Endothelial cell of umbilical vein (primary cell): ENCODE data around the gene PLCD1.

Source experiments
- CTCF ChIP-seq, 2 donors: IDR thresholded peaks; 1 replicate in 1 of 2; 2 replicates in 1 of 2; pipeline ENCODE4 v1.5.1; 2011; ENCODE audit warnings: low read length in 2 of 2, mild to moderate bottlenecking in 2 of 2, moderate library complexity in 2 of 2, control low read depth in 1 of 2, inconsistent platforms in 1 of 2, low read depth in 1 of 2; ENCODE audit not compliant: insufficient read depth in 1 of 2; ENCODE audit errors: extremely low read depth in 1 of 2
- EZH2 ChIP-seq: IDR thresholded peaks from 2 replicates; pipeline ENCODE4 v1.6.1; 2012; ENCODE audit warnings: borderline replicate concordance, low read depth, mild to moderate bottlenecking, moderate library complexity, low read length, inconsistent platforms; ENCODE audit not compliant: severe bottlenecking
- FOS ChIP-seq: IDR thresholded peaks from 2 replicates; pipeline ENCODE4 v1.6.1; 2011; ENCODE audit warnings: mild to moderate bottlenecking, low read length, moderate library complexity, borderline replicate concordance; ENCODE audit not compliant: insufficient read depth
- MAX ChIP-seq: IDR thresholded peaks from 2 replicates; pipeline ENCODE4 v1.6.1; 2011; ENCODE audit not compliant: insufficient read depth, insufficient read length
- MYC ChIP-seq: IDR thresholded peaks from one replicate; pipeline ENCODE4 v1.6.1; 2011; ENCODE audit warnings: mild to moderate bottlenecking, low read depth, low read length
- POLR2A ChIP-seq: IDR thresholded peaks from 2 replicates; pipeline ENCODE4 v1.6.1; 2012; ENCODE audit warnings: low read depth, mild to moderate bottlenecking, control low read depth, low read length
- POLR2AphosphoS5 ChIP-seq: IDR thresholded peaks from 2 replicates; pipeline ENCODE4 v1.6.1; 2012; ENCODE audit warnings: low read depth, mild to moderate bottlenecking, control low read depth, low read length, moderate library complexity; ENCODE audit not compliant: insufficient read depth

DNA sequence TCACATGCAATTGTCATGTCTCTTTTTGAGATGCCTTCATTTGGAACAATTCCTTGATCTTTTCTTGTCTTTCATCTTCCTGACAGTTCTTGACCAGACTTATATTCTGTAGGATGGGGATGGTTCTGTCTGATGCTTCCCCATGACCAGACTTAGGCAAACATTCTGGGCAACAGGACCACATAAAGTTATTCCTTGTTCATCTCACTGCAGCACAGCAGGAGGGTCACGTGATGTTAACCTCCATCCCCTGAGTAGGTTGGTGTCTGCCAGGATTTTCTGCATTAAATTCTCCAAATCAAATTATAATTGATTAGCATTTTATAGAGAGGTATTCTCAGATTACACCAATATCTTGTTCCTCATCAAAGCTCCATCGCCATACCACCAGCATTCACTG is 17.4 kb upstream of the PLCD1 start:
- no peak for TF ChIP-seq CTCF (IDR thresholded peaks at IDR 0.05; ENCODE audit: extremely low read depth in 1 of 2, insufficient read depth in 1 of 2, low read depth in 1 of 2, low read length in 2 of 2)
- TF ChIP-seq EZH2, result no peak
- no peak for TF ChIP-seq POLR2A
- TF ChIP-seq FOS, result no peak
- TF ChIP-seq POLR2AphosphoS5, result no peak
- TF ChIP-seq MAX, result no peak
- no peak for TF ChIP-seq MYC
